Natural killer cell (primary cell): Measurements from ENCODE around the gene PLB1. TPM values are rescaled to one million over a fixed set of nuclear protein-coding genes. Genes with fewer than 3 reads are reported as not detected.

Experiments used
- ATAC-seq, 3 donors: fragments of 150-1000 bp in 2 of 3; fragments of 200-7000 bp in 1 of 3; cut with Tn5 transposase; 1 replicate in 1 of 3; 2 replicates in 2 of 3; pipeline ENCODE4 v1.10.0; 2021; ENCODE audit warnings: mild to moderate bottlenecking in 2 of 3, moderate library complexity in 2 of 3
- DNase-seq, 2 donors: peaks; one replicate each; pipeline versions ENCODE4 v3.0.0 to v3.0.0-alpha.2; 2013 to 2021; ENCODE audit warnings: mixed read lengths in 1 of 2
- H3K27ac ChIP-seq: one replicate; pipeline ENCODE4 v1.5.1; 2013; ENCODE audit warnings: mild to moderate bottlenecking, low read length
- H3K27me3 ChIP-seq: one replicate; pipeline ENCODE4 v1.6.1; 2013; ENCODE audit warnings: low read length; ENCODE audit not compliant: control insufficient read depth, insufficient read depth
- H3K36me3 ChIP-seq: one replicate; pipeline ENCODE4 v1.6.1; 2013; ENCODE audit warnings: low read length; ENCODE audit not compliant: control insufficient read depth, insufficient read depth
- H3K4me1 ChIP-seq: one replicate; pipeline ENCODE4 v1.6.1; 2013; ENCODE audit warnings: low read length; ENCODE audit not compliant: control insufficient read depth, insufficient read depth
- H3K4me3 ChIP-seq: one replicate; pipeline ENCODE4 v1.5.1; 2013; ENCODE audit warnings: low read length
- H3K9me3 ChIP-seq: one replicate; pipeline ENCODE4 v1.6.1; 2013; ENCODE audit warnings: low read length; ENCODE audit not compliant: control insufficient read depth, insufficient read depth
- H3K27ac Mint-ChIP-seq, 2 donors: one replicate each; pipeline ENCODE4 v1.8.0; 2022; ENCODE audit warnings: mild to moderate bottlenecking in 2 of 2, mixed read lengths in 2 of 2, moderate library complexity in 1 of 2
- H3K27me3 Mint-ChIP-seq, 2 donors: one replicate each; pipeline ENCODE4 v1.8.0; 2022; ENCODE audit warnings: low read depth in 2 of 2, mixed read lengths in 2 of 2
- H3K36me3 Mint-ChIP-seq: one replicate; pipeline ENCODE4 v1.8.0; 2022; ENCODE audit warnings: mixed read lengths
- H3K4me1 Mint-ChIP-seq, 2 donors: one replicate each; pipeline ENCODE4 v1.8.0; 2022; ENCODE audit warnings: mixed read lengths in 2 of 2
- H3K4me3 Mint-ChIP-seq: one replicate; pipeline ENCODE4 v1.8.0; 2022; ENCODE audit warnings: mild to moderate bottlenecking, moderate library complexity, mixed read lengths
- H3K9me3 Mint-ChIP-seq, 2 donors: one replicate each; pipeline ENCODE4 v1.8.0; 2022; ENCODE audit warnings: mixed read lengths in 2 of 2
- WGBS: methylation state at CpG from one replicate; pipeline ENCODE4 v1.1.7; 2013; ENCODE audit warnings: missing lambda C conversion rate; ENCODE audit not compliant: insufficient coverage; 5-methylcytosine and 5-hydroxymethylcytosine counted together
- intact Hi-C: fragments of 100-400 bp; cut with micrococcal nuclease; formaldehyde crosslinking; loops from one replicate; pipeline ENCODE4 v1.14.2; 2022
- total RNA-seq, 4 donors: library from RNA; stranded (reverse); fragments of 120-200 nt in 1 of 4; gene quantifications; one replicate each; pipeline versions ENCODE4 v1.2.3 to v1.2.4, GENCODE V29; 2013 to 2022
- TF ChIP-seq, protein P1 (sequence below): fragments of 200-600 bp; IDR thresholded peaks from one replicate; pipeline ENCODE4 v1.8.0; 2022; ENCODE audit warnings: antibody characterized with exemption

PLB1 gene
- total RNA-seq, 3 donors from 2014 or later (not counting 1 experiment from before 2014, with no cell fraction given), result 1.7 to 2.6 (median 1.9) TPM

GRCh38 chr2:28613633-28614501 lies 118.0 kb downstream of the PLB1 start:
- Mint-ChIP-seq H3K4me3 (no peak overlapping the region), H3K9me3 (no peaks in the 10 kb centered on the region), H3K27ac (no peak overlapping the region), H3K4me1 (no peaks in the 10 kb centered on the region), H3K27me3 (peaks cover 0 to 7% of the 10 kb centered on the region in 2 donors), H3K36me3 (no peaks in the 10 kb centered on the region)
- H3K9me3 ChIP-seq, result no peaks in the 10 kb centered on the region
- no peaks in the 10 kb centered on the region for H3K36me3 ChIP-seq
- H3K27ac ChIP-seq, result no peak overlapping the region
- ATAC-seq, result no peak
- 90% methylated on average over 10 of the region's 11 CpGs for WGBS
- H3K4me1 ChIP-seq, result no peaks in the 10 kb centered on the region
- no peaks in the 10 kb centered on the region for H3K27me3 ChIP-seq
- DNase-seq, result peak in 1 of 2 donors; percentile 48
- no peak overlapping the region for H3K4me3 ChIP-seq
- intact Hi-C loops, result no loop called here
- TF ChIP-seq, protein P1, sequence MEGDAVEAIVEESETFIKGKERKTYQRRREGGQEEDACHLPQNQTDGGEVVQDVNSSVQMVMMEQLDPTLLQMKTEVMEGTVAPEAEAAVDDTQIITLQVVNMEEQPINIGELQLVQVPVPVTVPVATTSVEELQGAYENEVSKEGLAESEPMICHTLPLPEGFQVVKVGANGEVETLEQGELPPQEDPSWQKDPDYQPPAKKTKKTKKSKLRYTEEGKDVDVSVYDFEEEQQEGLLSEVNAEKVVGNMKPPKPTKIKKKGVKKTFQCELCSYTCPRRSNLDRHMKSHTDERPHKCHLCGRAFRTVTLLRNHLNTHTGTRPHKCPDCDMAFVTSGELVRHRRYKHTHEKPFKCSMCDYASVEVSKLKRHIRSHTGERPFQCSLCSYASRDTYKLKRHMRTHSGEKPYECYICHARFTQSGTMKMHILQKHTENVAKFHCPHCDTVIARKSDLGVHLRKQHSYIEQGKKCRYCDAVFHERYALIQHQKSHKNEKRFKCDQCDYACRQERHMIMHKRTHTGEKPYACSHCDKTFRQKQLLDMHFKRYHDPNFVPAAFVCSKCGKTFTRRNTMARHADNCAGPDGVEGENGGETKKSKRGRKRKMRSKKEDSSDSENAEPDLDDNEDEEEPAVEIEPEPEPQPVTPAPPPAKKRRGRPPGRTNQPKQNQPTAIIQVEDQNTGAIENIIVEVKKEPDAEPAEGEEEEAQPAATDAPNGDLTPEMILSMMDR, result no peak

DNA sequence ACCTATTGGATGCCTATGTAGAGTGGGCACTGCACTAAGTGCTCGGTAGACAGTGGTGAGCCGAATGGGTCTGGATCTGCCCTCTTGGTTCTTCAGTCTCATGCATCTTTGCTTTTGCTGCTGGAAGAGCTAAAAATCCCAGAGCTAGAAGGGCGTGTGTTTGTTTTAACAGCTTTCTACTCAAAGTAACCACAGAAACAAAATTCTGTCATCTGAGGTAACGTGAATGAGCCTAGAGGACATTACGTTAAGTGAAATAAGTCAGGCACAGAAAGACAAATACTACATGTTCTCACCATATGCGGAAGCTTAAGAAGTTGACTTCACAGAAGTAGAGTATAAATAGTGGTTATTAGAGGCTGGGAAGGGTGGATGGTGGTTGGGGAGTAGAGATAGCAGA lies 119.8 kb downstream of the PLB1 start:
- peaks cover 10% of the 10 kb centered on the region for H3K4me1 ChIP-seq
- 79% methylated on average over 5 of the region's 6 CpGs for WGBS
- H3K9me3 Mint-ChIP-seq, result no peaks in the 10 kb centered on the region

DNA sequence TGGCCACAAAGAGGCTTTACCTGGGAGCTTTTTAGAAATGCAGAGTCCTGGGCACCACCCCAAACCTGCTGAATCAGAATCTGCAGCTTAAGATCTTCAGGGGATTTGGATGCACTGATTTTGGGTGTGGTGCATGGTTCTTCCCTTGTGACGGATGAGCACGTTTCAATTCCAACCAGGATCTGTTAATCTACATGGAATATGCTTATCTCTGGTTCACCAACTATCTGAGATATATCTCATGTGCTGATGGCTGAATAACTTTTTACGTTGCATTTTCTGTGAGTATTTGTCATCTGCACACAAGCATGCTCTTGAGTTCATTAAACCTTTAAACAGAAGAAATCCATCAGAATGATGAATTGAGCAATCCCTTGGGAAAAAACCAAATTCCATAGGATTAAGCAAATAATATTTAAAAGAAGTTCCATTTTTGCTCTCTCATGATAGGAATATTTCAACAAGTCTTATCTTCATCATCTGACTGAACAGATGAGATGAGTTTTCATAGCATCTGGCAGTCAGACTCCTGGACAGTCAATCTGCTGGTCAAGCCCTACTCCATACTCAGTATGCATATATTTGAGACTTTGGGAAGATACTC lies 120.6 kb downstream of the PLB1 start:
- no peaks in the 10 kb centered on the region for H3K36me3 Mint-ChIP-seq
- DNase-seq (no peak), ATAC-seq (no peak)
- no peaks in the 10 kb centered on the region for H3K9me3 ChIP-seq
- no peaks in the 10 kb centered on the region for H3K27me3 Mint-ChIP-seq
- H3K27me3 ChIP-seq, result no peaks in the 10 kb centered on the region
- H3K4me3 ChIP-seq, result no peak overlapping the region
- H3K4me3 Mint-ChIP-seq, result no peak overlapping the region
- TF ChIP-seq, protein P1, result no peak
- H3K27ac Mint-ChIP-seq, result no peak overlapping the region
- no peaks in the 10 kb centered on the region for H3K9me3 Mint-ChIP-seq
- 97% methylated on average over 3 of the region's 3 CpGs for WGBS
- no peaks in the 10 kb centered on the region for H3K36me3 ChIP-seq
- H3K4me1 Mint-ChIP-seq, result peaks cover 23% of the 10 kb centered on the region in 2 donors
- peaks cover 18% of the 10 kb centered on the region for H3K4me1 ChIP-seq
- no peak overlapping the region for H3K27ac ChIP-seq
- intact Hi-C loops, result no loop called here

More for the DNA sequence above, 119.8 kb downstream of the PLB1 start:
- H3K36me3 Mint-ChIP-seq, result no peaks in the 10 kb centered on the region
- no peaks in the 10 kb centered on the region for H3K36me3 ChIP-seq
- H3K27me3 Mint-ChIP-seq, result no peaks in the 10 kb centered on the region
- no peak overlapping the region for H3K27ac Mint-ChIP-seq
- H3K9me3 ChIP-seq, result no peaks in the 10 kb centered on the region
- H3K27ac ChIP-seq, result no peak overlapping the region
- intact Hi-C loops, result no loop called here
- DNase-seq (peak in 1 of 2 donors; percentile 68), ATAC-seq (peak in 2 of 3 donors; percentile 35 to 52)
- H3K27me3 ChIP-seq, result no peaks in the 10 kb centered on the region
- TF ChIP-seq, protein P1, result no peak
- H3K4me3 ChIP-seq, result no peak overlapping the region
- H3K4me1 Mint-ChIP-seq, result peaks cover 15% of the 10 kb centered on the region in 2 donors
- H3K4me3 Mint-ChIP-seq, result no peak overlapping the region
